GM23338 (cell line): ENCODE measurements around the gene RNF150. TPM values are rescaled to one million over a fixed set of nuclear protein-coding genes. Genes with fewer than 3 reads are reported as not detected.

ENCODE experiments used
- ATAC-seq: fragments of 200-7000 bp; cut with Tn5 transposase; 3 replicates; pipeline ENCODE4 v1.9.1; 2020
- DNase-seq: peaks from one replicate; pipeline ENCODE4 v3.0.0-alpha.2; 2015; ENCODE audit warnings: low spot score
- H2AFZ ChIP-seq: fragments of 200-600 bp; sonication (generic); 2 replicates; pipeline ENCODE4 v1.8.0; 2016; ENCODE audit warnings: antibody characterized with exemption, mild to moderate bottlenecking, moderate library complexity
- H3F3A ChIP-seq: fragments of 200-600 bp; sonication (generic); replicated peaks from 2 replicates; pipeline ENCODE4 v1.8.0; 2017; ENCODE audit warnings: antibody characterized with exemption, mixed run types, low read depth
- H3K27ac ChIP-seq: fragments of 200-600 bp; sonication (generic); 2 replicates; pipeline ENCODE4 v1.6.1; 2016; ENCODE audit warnings: low read depth
- H3K27me3 ChIP-seq: fragments of 200-600 bp; sonication (generic); 2 replicates; pipeline ENCODE4 v1.8.0; 2016; ENCODE audit warnings: mild to moderate bottlenecking, mixed run types, moderate library complexity; ENCODE audit not compliant: insufficient read depth
- H3K36me3 ChIP-seq: fragments of 200-600 bp; sonication (generic); 2 replicates; pipeline ENCODE4 v1.8.0; 2016; ENCODE audit warnings: mild to moderate bottlenecking; ENCODE audit not compliant: insufficient read depth
- H3K4me1 ChIP-seq: fragments of 200-600 bp; sonication (generic); 2 replicates; pipeline ENCODE4 v1.8.0; 2016; ENCODE audit warnings: mild to moderate bottlenecking, moderate library complexity; ENCODE audit not compliant: insufficient read depth
- H3K4me2 ChIP-seq: fragments of 200-600 bp; sonication (generic); 2 replicates; pipeline ENCODE4 v1.7.1; 2017; ENCODE audit warnings: mixed run types
- H3K4me3 ChIP-seq: fragments of 200-600 bp; sonication (generic); 2 replicates; pipeline ENCODE4 v1.6.1; 2016; ENCODE audit warnings: mixed run types
- H3K79me2 ChIP-seq: fragments of 200-600 bp; sonication (generic); replicated peaks from 2 replicates; pipeline ENCODE4 v1.8.0; 2017; ENCODE audit warnings: mild to moderate bottlenecking; ENCODE audit not compliant: insufficient read depth
- H3K9me2 ChIP-seq: fragments of 200-600 bp; sonication (generic); 2 replicates; pipeline ENCODE4 v1.8.0; 2017; ENCODE audit not compliant: insufficient read depth
- H4K20me1 ChIP-seq: fragments of 200-600 bp; sonication (generic); replicated peaks from 2 replicates; pipeline ENCODE4 v1.8.0; 2017; ENCODE audit warnings: mild to moderate bottlenecking; ENCODE audit not compliant: insufficient read depth
- H3K27ac Mint-ChIP-seq: 2 replicates; pipeline ENCODE4 v1.8.0; 2020; ENCODE audit warnings: inconsistent platforms, mild to moderate bottlenecking, moderate library complexity, mixed read lengths
- H3K27me3 Mint-ChIP-seq: 3 replicates; pipeline ENCODE4 v1.8.0; 2022; ENCODE audit warnings: low read depth, mild to moderate bottlenecking, moderate library complexity, mixed read lengths, inconsistent platforms; ENCODE audit not compliant: insufficient read depth, poor library complexity
- H3K36me3 Mint-ChIP-seq: 3 replicates; pipeline ENCODE4 v1.8.0; 2021; ENCODE audit warnings: low read depth, mild to moderate bottlenecking, inconsistent platforms, moderate library complexity, mixed read lengths
- H3K4me1 Mint-ChIP-seq: 3 replicates; pipeline ENCODE4 v1.8.0; 2020; ENCODE audit warnings: mild to moderate bottlenecking, inconsistent platforms, mixed read lengths
- H3K4me3 Mint-ChIP-seq: 3 replicates; pipeline ENCODE4 v1.8.0; 2021; ENCODE audit warnings: moderate library complexity, mild to moderate bottlenecking, inconsistent platforms, mixed read lengths
- H3K9me3 Mint-ChIP-seq: 3 replicates; pipeline ENCODE4 v1.8.0; 2020; ENCODE audit warnings: moderate library complexity, mild to moderate bottlenecking, inconsistent platforms, mixed read lengths
- CREB1 ChIP-seq: fragments of 250-450 bp; sonication (Bioruptor Pico); IDR thresholded peaks from 2 replicates; pipeline ENCODE4 v1.5.0; 2020; ENCODE audit warnings: low read depth, mild to moderate bottlenecking, moderate library complexity
- NANOG ChIP-seq: IDR thresholded peaks from 2 replicates; pipeline ENCODE4 v1.6.1; 2016; ENCODE audit warnings: antibody characterized with exemption, borderline replicate concordance
- ZNF331 ChIP-seq: fragments of 250-450 bp; sonication (Bioruptor Pico); IDR thresholded peaks from 2 replicates; pipeline ENCODE4 v1.5.0; 2020; ENCODE audit warnings: low read depth, mild to moderate bottlenecking, moderate library complexity
- polyA plus RNA-seq: library from polyadenylated mRNA; unstranded; fragments of >200 nt; fragmentation: Nextera tagmentation; extraction: Ambion mirVana; gene quantifications from 2 replicates; pipeline ENCODE4 v1.2.1, GENCODE V29; 2016
- total RNA-seq: library from RNA; depleted of rRNA; stranded (reverse); fragments of >200 nt; shearing (Covaris generic); gene quantifications from 2 replicates; pipeline ENCODE4 v1.2.3, GENCODE V29; 2014
- TF ChIP-seq, protein P1 (sequence below): fragments of 250-450 bp; sonication (Bioruptor Pico); IDR thresholded peaks from 2 replicates; pipeline ENCODE4 v1.5.0; 2020; ENCODE audit warnings: mild to moderate bottlenecking, moderate library complexity
- TF ChIP-seq, protein P2 (sequence below): IDR thresholded peaks from one replicate; pipeline ENCODE4 v1.6.1; 2018; ENCODE audit warnings: antibody characterized with exemption; ENCODE audit not compliant: unreplicated experiment
- TF ChIP-seq, protein P3 (sequence below), 2 experiments: fragments of 200-600 bp in 1 of 2; sonication (generic) in 1 of 2; conservative IDR thresholded peaks; 2 replicates each; pipeline versions ENCODE4 v1.5.1 to v1.6.1; 2016 to 2017; ENCODE audit warnings: antibody characterized with exemption in 2 of 2, low read depth in 2 of 2, mild to moderate bottlenecking in 2 of 2, moderate library complexity in 1 of 2

RNF150 gene
- total and polyA plus RNA-seq, 2 experiments from 2014 or later = 1.3 to 6.1 TPM

GRCh38 chr4:141144207-141144606 lies 10.9 kb upstream of the RNF150 start:
- no peaks in the 10 kb centered on the region for H3K36me3 ChIP-seq
- Mint-ChIP-seq H3K27me3 (no peaks in the 10 kb centered on the region), H3K36me3 (no peaks in the 10 kb centered on the region), H3K4me3 (no peak overlapping the region), H3K9me3 (no peaks in the 10 kb centered on the region), H3K4me1 (no peaks in the 10 kb centered on the region; the same call in 2 of the 3 replicates), H3K27ac (no peak overlapping the region)
- ATAC-seq (no peak), DNase-seq (no peak)
- H4K20me1 ChIP-seq = no peaks in the 10 kb centered on the region
- no peaks in the 10 kb centered on the region for H3F3A ChIP-seq
- no peak overlapping the region for H3K27ac ChIP-seq
- TF ChIP-seq, protein P1, sequence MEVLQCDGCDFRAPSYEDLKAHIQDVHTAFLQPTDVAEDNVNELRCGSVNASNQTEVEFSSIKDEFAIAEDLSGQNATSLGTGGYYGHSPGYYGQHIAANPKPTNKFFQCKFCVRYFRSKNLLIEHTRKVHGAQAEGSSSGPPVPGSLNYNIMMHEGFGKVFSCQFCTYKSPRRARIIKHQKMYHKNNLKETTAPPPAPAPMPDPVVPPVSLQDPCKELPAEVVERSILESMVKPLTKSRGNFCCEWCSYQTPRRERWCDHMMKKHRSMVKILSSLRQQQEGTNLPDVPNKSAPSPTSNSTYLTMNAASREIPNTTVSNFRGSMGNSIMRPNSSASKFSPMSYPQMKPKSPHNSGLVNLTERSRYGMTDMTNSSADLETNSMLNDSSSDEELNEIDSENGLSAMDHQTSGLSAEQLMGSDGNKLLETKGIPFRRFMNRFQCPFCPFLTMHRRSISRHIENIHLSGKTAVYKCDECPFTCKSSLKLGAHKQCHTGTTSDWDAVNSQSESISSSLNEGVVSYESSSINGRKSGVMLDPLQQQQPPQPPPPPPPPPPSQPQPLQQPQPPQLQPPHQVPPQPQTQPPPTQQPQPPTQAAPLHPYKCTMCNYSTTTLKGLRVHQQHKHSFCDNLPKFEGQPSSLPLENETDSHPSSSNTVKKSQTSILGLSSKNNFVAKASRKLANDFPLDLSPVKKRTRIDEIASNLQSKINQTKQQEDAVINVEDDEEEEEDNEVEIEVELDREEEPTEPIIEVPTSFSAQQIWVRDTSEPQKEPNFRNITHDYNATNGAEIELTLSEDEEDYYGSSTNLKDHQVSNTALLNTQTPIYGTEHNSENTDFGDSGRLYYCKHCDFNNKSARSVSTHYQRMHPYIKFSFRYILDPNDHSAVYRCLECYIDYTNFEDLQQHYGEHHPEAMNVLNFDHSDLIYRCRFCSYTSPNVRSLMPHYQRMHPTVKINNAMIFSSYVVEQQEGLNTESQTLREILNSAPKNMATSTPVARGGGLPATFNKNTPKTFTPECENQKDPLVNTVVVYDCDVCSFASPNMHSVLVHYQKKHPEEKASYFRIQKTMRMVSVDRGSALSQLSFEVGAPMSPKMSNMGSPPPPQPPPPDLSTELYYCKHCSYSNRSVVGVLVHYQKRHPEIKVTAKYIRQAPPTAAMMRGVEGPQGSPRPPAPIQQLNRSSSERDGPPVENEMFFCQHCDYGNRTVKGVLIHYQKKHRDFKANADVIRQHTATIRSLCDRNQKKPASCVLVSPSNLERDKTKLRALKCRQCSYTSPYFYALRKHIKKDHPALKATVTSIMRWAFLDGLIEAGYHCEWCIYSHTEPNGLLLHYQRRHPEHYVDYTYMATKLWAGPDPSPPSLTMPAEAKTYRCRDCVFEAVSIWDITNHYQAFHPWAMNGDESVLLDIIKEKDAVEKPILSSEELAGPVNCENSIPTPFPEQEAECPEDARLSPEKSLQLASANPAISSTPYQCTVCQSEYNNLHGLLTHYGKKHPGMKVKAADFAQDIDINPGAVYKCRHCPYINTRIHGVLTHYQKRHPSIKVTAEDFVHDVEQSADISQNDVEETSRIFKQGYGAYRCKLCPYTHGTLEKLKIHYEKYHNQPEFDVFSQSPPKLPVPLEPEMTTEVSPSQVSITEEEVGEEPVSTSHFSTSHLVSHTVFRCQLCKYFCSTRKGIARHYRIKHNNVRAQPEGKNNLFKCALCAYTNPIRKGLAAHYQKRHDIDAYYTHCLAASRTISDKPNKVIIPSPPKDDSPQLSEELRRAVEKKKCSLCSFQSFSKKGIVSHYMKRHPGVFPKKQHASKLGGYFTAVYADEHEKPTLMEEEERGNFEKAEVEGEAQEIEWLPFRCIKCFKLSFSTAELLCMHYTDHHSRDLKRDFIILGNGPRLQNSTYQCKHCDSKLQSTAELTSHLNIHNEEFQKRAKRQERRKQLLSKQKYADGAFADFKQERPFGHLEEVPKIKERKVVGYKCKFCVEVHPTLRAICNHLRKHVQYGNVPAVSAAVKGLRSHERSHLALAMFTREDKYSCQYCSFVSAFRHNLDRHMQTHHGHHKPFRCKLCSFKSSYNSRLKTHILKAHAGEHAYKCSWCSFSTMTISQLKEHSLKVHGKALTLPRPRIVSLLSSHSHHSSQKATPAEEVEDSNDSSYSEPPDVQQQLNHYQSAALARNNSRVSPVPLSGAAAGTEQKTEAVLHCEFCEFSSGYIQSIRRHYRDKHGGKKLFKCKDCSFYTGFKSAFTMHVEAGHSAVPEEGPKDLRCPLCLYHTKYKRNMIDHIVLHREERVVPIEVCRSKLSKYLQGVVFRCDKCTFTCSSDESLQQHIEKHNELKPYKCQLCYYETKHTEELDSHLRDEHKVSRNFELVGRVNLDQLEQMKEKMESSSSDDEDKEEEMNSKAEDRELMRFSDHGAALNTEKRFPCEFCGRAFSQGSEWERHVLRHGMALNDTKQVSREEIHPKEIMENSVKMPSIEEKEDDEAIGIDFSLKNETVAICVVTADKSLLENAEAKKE (CRISPR knock-in tag) = no peak
- H3K4me3 ChIP-seq = no peak overlapping the region
- no peaks in the 10 kb centered on the region for H3K27me3 ChIP-seq
- no peaks in the 10 kb centered on the region for H3K79me2 ChIP-seq
- no peaks in the 10 kb centered on the region for H3K9me2 ChIP-seq
- H3K4me1 ChIP-seq = no peaks in the 10 kb centered on the region
- H3K4me2 ChIP-seq = no peak overlapping the region
- H2AFZ ChIP-seq = no peak overlapping the region

GRCh38 chr4:141142423-141142822 lies 9.2 kb upstream of the RNF150 start:
- Mint-ChIP-seq H3K27ac (no peak overlapping the region), H3K4me1 (no peaks in the 10 kb centered on the region; the same call in 2 of the 3 replicates), H3K4me3 (no peak overlapping the region), H3K9me3 (no peaks in the 10 kb centered on the region), H3K27me3 (no peaks in the 10 kb centered on the region), H3K36me3 (no peaks in the 10 kb centered on the region)
- Histone ChIP-seq H3K4me3 (no peak overlapping the region), H4K20me1 (no peaks in the 10 kb centered on the region), H3K9me2 (no peaks in the 10 kb centered on the region), H3K27me3 (no peaks in the 10 kb centered on the region), H3K36me3 (no peaks in the 10 kb centered on the region), H2AFZ (no peak overlapping the region), H3K27ac (no peak overlapping the region), H3K4me2 (no peak overlapping the region), H3K4me1 (no peaks in the 10 kb centered on the region), H3F3A (no peaks in the 10 kb centered on the region), H3K79me2 (no peaks in the 10 kb centered on the region)
- no peak for TF ChIP-seq CREB1 (CRISPR knock-in tag)
- TF ChIP-seq NANOG = no peak
- TF ChIP-seq, protein P2, sequence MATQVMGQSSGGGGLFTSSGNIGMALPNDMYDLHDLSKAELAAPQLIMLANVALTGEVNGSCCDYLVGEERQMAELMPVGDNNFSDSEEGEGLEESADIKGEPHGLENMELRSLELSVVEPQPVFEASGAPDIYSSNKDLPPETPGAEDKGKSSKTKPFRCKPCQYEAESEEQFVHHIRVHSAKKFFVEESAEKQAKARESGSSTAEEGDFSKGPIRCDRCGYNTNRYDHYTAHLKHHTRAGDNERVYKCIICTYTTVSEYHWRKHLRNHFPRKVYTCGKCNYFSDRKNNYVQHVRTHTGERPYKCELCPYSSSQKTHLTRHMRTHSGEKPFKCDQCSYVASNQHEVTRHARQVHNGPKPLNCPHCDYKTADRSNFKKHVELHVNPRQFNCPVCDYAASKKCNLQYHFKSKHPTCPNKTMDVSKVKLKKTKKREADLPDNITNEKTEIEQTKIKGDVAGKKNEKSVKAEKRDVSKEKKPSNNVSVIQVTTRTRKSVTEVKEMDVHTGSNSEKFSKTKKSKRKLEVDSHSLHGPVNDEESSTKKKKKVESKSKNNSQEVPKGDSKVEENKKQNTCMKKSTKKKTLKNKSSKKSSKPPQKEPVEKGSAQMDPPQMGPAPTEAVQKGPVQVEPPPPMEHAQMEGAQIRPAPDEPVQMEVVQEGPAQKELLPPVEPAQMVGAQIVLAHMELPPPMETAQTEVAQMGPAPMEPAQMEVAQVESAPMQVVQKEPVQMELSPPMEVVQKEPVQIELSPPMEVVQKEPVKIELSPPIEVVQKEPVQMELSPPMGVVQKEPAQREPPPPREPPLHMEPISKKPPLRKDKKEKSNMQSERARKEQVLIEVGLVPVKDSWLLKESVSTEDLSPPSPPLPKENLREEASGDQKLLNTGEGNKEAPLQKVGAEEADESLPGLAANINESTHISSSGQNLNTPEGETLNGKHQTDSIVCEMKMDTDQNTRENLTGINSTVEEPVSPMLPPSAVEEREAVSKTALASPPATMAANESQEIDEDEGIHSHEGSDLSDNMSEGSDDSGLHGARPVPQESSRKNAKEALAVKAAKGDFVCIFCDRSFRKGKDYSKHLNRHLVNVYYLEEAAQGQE = no peak
- TF ChIP-seq ZNF331 (CRISPR knock-in tag) = no peak
- TF ChIP-seq, protein P3, sequence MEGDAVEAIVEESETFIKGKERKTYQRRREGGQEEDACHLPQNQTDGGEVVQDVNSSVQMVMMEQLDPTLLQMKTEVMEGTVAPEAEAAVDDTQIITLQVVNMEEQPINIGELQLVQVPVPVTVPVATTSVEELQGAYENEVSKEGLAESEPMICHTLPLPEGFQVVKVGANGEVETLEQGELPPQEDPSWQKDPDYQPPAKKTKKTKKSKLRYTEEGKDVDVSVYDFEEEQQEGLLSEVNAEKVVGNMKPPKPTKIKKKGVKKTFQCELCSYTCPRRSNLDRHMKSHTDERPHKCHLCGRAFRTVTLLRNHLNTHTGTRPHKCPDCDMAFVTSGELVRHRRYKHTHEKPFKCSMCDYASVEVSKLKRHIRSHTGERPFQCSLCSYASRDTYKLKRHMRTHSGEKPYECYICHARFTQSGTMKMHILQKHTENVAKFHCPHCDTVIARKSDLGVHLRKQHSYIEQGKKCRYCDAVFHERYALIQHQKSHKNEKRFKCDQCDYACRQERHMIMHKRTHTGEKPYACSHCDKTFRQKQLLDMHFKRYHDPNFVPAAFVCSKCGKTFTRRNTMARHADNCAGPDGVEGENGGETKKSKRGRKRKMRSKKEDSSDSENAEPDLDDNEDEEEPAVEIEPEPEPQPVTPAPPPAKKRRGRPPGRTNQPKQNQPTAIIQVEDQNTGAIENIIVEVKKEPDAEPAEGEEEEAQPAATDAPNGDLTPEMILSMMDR (conservative IDR thresholded peaks at IDR 0.05; ENCODE audit: low read depth in 2 of 2) = no peak
- ATAC-seq = no peak
- DNase-seq = no peak
